ENCODE data around the gene PSMB1.

PSMB1 gene

GRCh38 chr6:170552765-170553533 is at the start of gene PSMB1:
TSS of gene PSMB1 (minus strand) at chr6:170553307. CDS start at chr6:170553242, 65 bp downstream.
- peak; percentile 93 to 95 for DNase-seq

- DNase-seq: no peak
These were observed 44.2 kb upstream of the PSMB1 start for GRCh38 chr6:170597278-170597677.

GRCh38 chr6:170596426-170596825 is 43.3 kb upstream of the PSMB1 start:
- peak; percentile 17 to 69 for DNase-seq

- no peak for DNase-seq
These were observed 37.6 kb upstream of the PSMB1 start for GRCh38 chr6:170590725-170591124.

- peak in 1 of 2 experiments; percentile 20 for DNase-seq
These were observed 31.9 kb upstream of the PSMB1 start for GRCh38 chr6:170584954-170585498.

GRCh38 chr6:170584181-170584953 is 31.3 kb upstream of the PSMB1 start, which contains the start of gene PDCD2:
TSS of gene PDCD2 (minus strand) at chr6:170584637. CDS start at chr6:170584581, 56 bp downstream.
- DNase-seq: peak; percentile 82 to 95

GRCh38 chr6:170583756-170584180 is 30.7 kb upstream of the PSMB1 start:
- peak in 1 of 2 experiments; percentile 50 for DNase-seq

- no peak for DNase-seq
These were observed 25.8 kb upstream of the PSMB1 start for GRCh38 chr6:170578909-170579308.

GRCh38 chr6:170575250-170575649 is 22.1 kb upstream of the PSMB1 start:
- peak in 1 of 2 experiments; percentile 23 for DNase-seq

- DNase-seq: no peak
These were observed 19.8 kb upstream of the PSMB1 start for GRCh38 chr6:170572704-170573466.

GRCh38 chr6:170564936-170565530 is 11.9 kb upstream of the PSMB1 start:
- DNase-seq: no peak

GRCh38 chr6:170561555-170561954 is 8.4 kb upstream of the PSMB1 start:
- DNase-seq: no peak

- DNase-seq: no peak
These were observed 2.2 kb upstream of the PSMB1 start for GRCh38 chr6:170555305-170555704.

GRCh38 chr6:170554796-170555137 is 1.7 kb upstream of the PSMB1 start:
- DNase-seq: no peak

- DNase-seq: peak; percentile 98 to 99
These were observed 1.1 kb upstream of the PSMB1 start, which contains the start of gene TBP for GRCh38 chr6:170554013-170554795. TSS of gene TBP (plus strand) at chr6:170554369. CDS start at chr6:170557030, 2,661 bp downstream.

GRCh38 chr6:170553534-170554012 is 466 bp upstream of the PSMB1 start:
- DNase-seq: no peak

- DNase-seq: no peak
These were observed 7.7 kb downstream of the PSMB1 start for GRCh38 chr6:170545405-170545804.

- DNase-seq: no peak
These were observed 10.9 kb downstream of the PSMB1 start for GRCh38 chr6:170542031-170542719.

GRCh38 chr6:170537329-170537728 is 15.8 kb downstream of the PSMB1 start:
- DNase-seq: no peak

- no peak for DNase-seq
These were observed 16.4 kb downstream of the PSMB1 start for GRCh38 chr6:170536671-170537070.

GRCh38 chr6:170535004-170535403 is 18.1 kb downstream of the PSMB1 start:
- no peak for DNase-seq

Measured in NCI-H524 (cell line).